ENCODE results near the gene DPP6. TPM values are rescaled to one million over a fixed set of nuclear protein-coding genes. Genes with fewer than 3 reads are reported as not detected.
"Not testable (repeated sequence)": the region's sequence is repeated elsewhere in the genome, so short reads cannot be mapped to it uniquely, and the experiment has no call there.

The DPP6 gene
- total and polyA plus RNA-seq, 5 donors = 0.07 to 0.35 (median 0.11) TPM; not detected in 2

DNA sequence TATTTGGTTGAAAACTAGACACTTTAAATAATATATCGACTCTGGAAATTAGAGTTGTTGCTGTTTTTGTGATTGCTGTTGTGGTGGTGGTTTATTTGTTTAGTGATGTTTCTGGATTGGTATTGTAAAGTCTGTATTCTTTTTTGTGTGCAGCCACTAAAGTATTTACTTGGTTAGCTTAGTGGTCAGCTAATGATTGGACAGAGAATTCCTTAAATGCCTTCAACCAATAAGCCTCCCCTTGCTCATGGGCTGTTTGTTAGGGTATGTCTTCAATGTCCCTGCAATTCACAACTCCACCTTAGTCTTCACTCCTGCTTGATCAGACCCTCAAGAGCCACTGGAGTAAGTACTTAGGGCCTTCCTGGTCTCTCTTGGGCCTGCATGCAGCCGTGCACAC, 879.7 kb downstream of the DPP6 start:
- ATAC-seq (no peak), DNase-seq (no peak)
- no peak overlapping the region for H3K27ac ChIP-seq (ENCODE audit: low read length)
- intact Hi-C loops (cut with DNase I) = no loop called here
- H3K27me3 ChIP-seq (ENCODE audit: control insufficient read depth, insufficient read depth) = no peaks in the 10 kb centered on the region
- WGBS = 90% methylated on average over 2 of the region's 2 CpGs
- H3K9me3 ChIP-seq (ENCODE audit: control insufficient read depth, low read length) = no peaks in the 10 kb centered on the region
- H3K4me1 ChIP-seq (ENCODE audit: control insufficient read depth, insufficient read depth, low read length) = no peaks in the 10 kb centered on the region
- no peak overlapping the region for H3K4me3 ChIP-seq (ENCODE audit: low read length)

GRCh38 chr7:154934353-154934952, 882.3 kb downstream of the DPP6 start:
- H3K27ac ChIP-seq (ENCODE audit: low read length); ATAC-seq; H3K4me1 ChIP-seq (ENCODE audit: control insufficient read depth, insufficient read depth, low read length); intact Hi-C loops (cut with DNase I); H3K9me3 ChIP-seq (ENCODE audit: control insufficient read depth, low read length); DNase-seq; H3K4me3 ChIP-seq (ENCODE audit: low read length); H3K27me3 ChIP-seq (ENCODE audit: control insufficient read depth, insufficient read depth): not testable (repeated sequence)
- 92% methylated on average over 5 of the region's 5 CpGs for WGBS

DNA sequence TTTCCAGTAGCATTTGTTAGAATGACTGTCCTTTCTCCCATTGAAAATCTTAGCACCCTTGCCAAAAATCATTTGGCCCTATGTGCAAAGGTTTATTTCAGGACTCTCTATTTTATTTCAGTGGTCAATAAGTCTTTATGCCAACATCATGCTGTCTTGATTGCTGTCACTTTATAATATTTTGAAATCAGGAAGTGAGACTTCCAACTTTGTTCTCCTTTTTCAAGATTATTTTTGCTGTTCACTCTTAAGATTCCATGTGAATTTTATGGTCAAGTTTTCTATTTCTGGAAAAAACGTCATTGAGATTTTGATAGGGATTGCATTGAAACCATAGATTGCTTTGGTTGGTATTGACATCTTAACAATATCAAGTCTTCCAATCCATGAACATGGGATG, 885.6 kb downstream of the DPP6 start:
- H3K4me3 ChIP-seq (ENCODE audit: low read length) = no peak overlapping the region
- H3K27me3 ChIP-seq (ENCODE audit: control insufficient read depth, insufficient read depth) = no peaks in the 10 kb centered on the region
- intact Hi-C loops (cut with DNase I) = no loop called here
- no peak for ATAC-seq
- no peak overlapping the region for H3K27ac ChIP-seq (ENCODE audit: low read length)
- no peak for DNase-seq
- no peaks in the 10 kb centered on the region for H3K4me1 ChIP-seq (ENCODE audit: control insufficient read depth, insufficient read depth, low read length)
- H3K9me3 ChIP-seq (ENCODE audit: control insufficient read depth, low read length) = no peaks in the 10 kb centered on the region
- 72% methylated on average over 1 of the region's 1 CpG for WGBS

DNA sequence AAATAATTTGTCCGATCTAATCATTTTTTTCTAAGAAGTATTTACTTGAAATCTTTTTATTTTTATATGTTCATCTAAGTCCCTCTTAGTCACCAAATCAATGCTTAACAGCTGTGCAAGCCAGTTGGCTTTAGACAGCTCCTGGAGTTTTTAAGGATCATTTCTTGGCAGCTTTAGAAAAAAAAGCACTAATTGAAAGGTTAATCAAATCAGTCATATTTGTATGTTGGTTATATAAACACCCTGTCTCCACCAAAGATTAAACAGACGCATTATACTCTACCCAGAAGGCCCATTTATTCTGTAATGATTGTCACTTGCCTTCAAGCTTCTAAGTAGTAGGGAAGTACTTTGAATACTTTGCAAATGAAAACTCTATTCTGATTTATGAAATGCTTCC, 890.5 kb downstream of the DPP6 start:
- 87% methylated on average over 2 of the region's 2 CpGs for WGBS
- Histone ChIP-seq H3K4me3 (ENCODE audit: low read length) (no peak overlapping the region), H3K9me3 (ENCODE audit: control insufficient read depth, low read length) (no peaks in the 10 kb centered on the region), H3K27me3 (ENCODE audit: control insufficient read depth, insufficient read depth) (no peaks in the 10 kb centered on the region), H3K4me1 (ENCODE audit: control insufficient read depth, insufficient read depth, low read length) (no peaks in the 10 kb centered on the region), H3K27ac (ENCODE audit: low read length) (no peak overlapping the region)
- no peak for DNase-seq
- intact Hi-C loops (cut with DNase I) = no loop called here
- no peak for ATAC-seq
